Tibial nerve (tissue), 4 donors: ENCODE measurements around the gene WWC1. TPM values are rescaled to one million over a fixed set of nuclear protein-coding genes. Genes with fewer than 3 reads are reported as not detected.

Source experiments
- DNase-seq, 2 donors: peaks; one replicate each; pipeline ENCODE4 v3.0.0-alpha.2; 2019; ENCODE audit warnings: low spot score in 2 of 2
- H3K27ac ChIP-seq, 4 donors: fragments of 200-600 bp; sonication (generic) in 3 of 4; one replicate each; pipeline ENCODE4 v1.5.1; 2017 to 2019; ENCODE audit warnings: mild to moderate bottlenecking in 1 of 4
- H3K27me3 ChIP-seq, 2 donors: fragments of 200-600 bp; sonication (generic) in 1 of 2; one replicate each; pipeline versions ENCODE4 v1.5.1 to v1.6.0; 2017 to 2019
- H3K36me3 ChIP-seq, 3 donors: fragments of 200-600 bp; sonication (generic); one replicate each; pipeline ENCODE4 v1.5.1; 2018 to 2019
- H3K4me1 ChIP-seq, 4 donors: fragments of 200-600 bp; sonication (generic) in 3 of 4; one replicate each; pipeline ENCODE4 v1.5.1; 2017 to 2019
- H3K4me3 ChIP-seq, 4 donors: fragments of 200-600 bp; sonication (generic) in 3 of 4; one replicate each; pipeline ENCODE4 v1.5.1; 2017 to 2019; ENCODE audit warnings: mild to moderate bottlenecking in 1 of 4, moderate library complexity in 1 of 4
- H3K9me3 ChIP-seq, 4 donors: fragments of 200-600 bp; sonication (generic) in 3 of 4; one replicate each; pipeline ENCODE4 v1.5.1; 2017 to 2019
- EP300 ChIP-seq, 2 donors: sonication (generic); formaldehyde crosslinking; IDR thresholded peaks; one replicate each; pipeline ENCODE4 v1.6.1; 2017; ENCODE audit warnings: antibody characterized with exemption in 2 of 2, mild to moderate bottlenecking in 1 of 2
- POLR2A ChIP-seq, 2 donors: fragments of 450-650 bp; IDR thresholded peaks; one replicate each; pipeline ENCODE4 v1.6.1; 2017; ENCODE audit warnings: antibody characterized with exemption in 2 of 2, mild to moderate bottlenecking in 2 of 2, moderate library complexity in 2 of 2
- WGBS, 2 donors: methylation state at CpG; one replicate each; pipeline ENCODE4 v1.1.5; 2018; 5-methylcytosine and 5-hydroxymethylcytosine counted together
- total RNA-seq, 4 donors: library from RNA; depleted of rRNA; stranded (reverse); fragments of >200 nt; gene quantifications; one replicate each; pipeline ENCODE4 v1.1.0, GENCODE V29; 2016
- TF ChIP-seq, protein P1 (sequence below), 5 experiments: fragments of 200-600 bp in 3 of 5; fragments of 450-650 bp in 2 of 5; sonication (generic) in 3 of 5; IDR thresholded peaks; one replicate each; pipeline ENCODE4 v1.5.1; 2016 to 2019; ENCODE audit warnings: antibody characterized with exemption in 5 of 5, mild to moderate bottlenecking in 3 of 5, moderate library complexity in 2 of 5

WWC1 gene
- total RNA-seq, 4 donors from 2014 or later: 0.78 to 3.3 (median 1.00) TPM

DNA sequence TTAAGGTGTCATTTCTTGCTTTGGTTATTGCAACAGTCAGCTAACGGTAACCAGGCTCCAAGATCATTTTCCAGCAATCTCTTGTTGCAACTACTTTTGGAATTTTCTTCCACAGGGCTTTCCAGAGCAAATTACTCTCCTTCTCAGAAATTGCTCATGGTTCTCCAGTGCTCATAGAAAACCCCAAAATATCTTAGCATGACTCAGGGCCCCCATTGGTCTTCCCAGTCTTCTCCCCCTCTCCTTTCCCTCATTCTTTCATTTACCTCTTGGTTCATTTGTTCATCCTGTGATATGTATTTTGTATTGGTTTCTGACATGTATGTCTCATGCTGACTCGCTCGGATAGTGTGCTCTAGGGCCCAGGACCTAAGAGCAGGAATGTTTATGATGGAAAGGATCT is 35.6 kb downstream of the WWC1 start:
- Histone ChIP-seq H3K27ac (no peak overlapping the region), H3K27me3 (no peaks in the 10 kb centered on the region), H3K9me3 (no peaks in the 10 kb centered on the region), H3K4me3 (no peak overlapping the region), H3K4me1 (peaks cover 0 to 7% (median 0%) of the 10 kb centered on the region in 4 donors), H3K36me3 (no peaks in the 10 kb centered on the region)
- TF ChIP-seq, protein P1, sequence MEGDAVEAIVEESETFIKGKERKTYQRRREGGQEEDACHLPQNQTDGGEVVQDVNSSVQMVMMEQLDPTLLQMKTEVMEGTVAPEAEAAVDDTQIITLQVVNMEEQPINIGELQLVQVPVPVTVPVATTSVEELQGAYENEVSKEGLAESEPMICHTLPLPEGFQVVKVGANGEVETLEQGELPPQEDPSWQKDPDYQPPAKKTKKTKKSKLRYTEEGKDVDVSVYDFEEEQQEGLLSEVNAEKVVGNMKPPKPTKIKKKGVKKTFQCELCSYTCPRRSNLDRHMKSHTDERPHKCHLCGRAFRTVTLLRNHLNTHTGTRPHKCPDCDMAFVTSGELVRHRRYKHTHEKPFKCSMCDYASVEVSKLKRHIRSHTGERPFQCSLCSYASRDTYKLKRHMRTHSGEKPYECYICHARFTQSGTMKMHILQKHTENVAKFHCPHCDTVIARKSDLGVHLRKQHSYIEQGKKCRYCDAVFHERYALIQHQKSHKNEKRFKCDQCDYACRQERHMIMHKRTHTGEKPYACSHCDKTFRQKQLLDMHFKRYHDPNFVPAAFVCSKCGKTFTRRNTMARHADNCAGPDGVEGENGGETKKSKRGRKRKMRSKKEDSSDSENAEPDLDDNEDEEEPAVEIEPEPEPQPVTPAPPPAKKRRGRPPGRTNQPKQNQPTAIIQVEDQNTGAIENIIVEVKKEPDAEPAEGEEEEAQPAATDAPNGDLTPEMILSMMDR (IDR thresholded peaks at IDR 0.05): no peak
- no peak for TF ChIP-seq EP300 (IDR thresholded peaks at IDR 0.05)
- TF ChIP-seq POLR2A (IDR thresholded peaks at IDR 0.05): no peak
- no peak for DNase-seq
- WGBS, 2 donors: 94 to 97% methylated on average over 3 of the region's 3 CpGs

DNA sequence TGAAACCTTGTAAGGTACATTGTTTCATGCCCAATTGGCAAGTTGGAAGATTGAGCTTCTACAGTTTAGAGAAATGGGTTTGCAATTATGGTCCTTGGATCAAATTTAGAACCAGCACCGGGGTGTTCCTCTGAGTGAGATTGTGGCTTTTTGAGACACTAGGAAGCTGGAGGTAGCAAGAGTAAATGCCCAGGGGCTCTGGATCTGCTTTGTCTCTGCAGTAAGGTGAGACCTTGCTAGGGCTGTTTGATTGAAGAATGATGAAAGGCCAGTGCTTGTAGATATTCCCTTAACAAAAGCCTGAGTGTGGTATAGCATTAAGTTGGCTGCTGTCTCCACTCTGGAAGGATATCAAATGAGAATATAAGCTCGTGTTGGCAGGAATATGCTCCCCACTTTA is 36.0 kb downstream of the WWC1 start:
- H3K27me3 ChIP-seq: no peaks in the 10 kb centered on the region
- no peak for DNase-seq
- H3K36me3 ChIP-seq: no peaks in the 10 kb centered on the region
- WGBS, 2 donors: 68 to 79% methylated on average over 2 of the region's 2 CpGs
- TF ChIP-seq, protein P1 (IDR thresholded peaks at IDR 0.05): no peak
- no peak for TF ChIP-seq POLR2A (IDR thresholded peaks at IDR 0.05)
- H3K27ac ChIP-seq: no peak overlapping the region
- peaks cover 0 to 7% (median 0%) of the 10 kb centered on the region in 4 donors for H3K4me1 ChIP-seq
- no peaks in the 10 kb centered on the region for H3K9me3 ChIP-seq
- H3K4me3 ChIP-seq: no peak overlapping the region

DNA sequence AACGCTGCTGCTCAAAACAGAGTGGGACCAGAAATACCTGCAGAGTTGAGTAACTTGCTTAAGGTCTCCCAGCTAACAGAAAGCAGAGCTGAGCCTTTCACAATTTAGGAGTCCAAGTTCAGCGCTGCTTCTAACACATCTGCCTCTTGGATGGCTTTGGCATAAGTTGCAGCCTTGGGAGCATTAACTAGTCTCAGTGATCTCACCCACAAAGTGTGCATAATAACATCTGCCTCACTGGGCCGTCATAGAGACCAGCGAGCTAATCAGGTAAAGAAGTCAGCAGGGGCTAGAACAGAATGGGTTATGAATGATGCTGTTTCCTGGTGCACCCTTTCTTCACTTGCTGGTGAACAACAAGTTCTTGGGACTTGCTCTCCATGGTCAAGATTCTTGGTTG is 36.5 kb downstream of the WWC1 start:
- no peaks in the 10 kb centered on the region for H3K27me3 ChIP-seq
- H3K4me3 ChIP-seq: no peak overlapping the region
- no peaks in the 10 kb centered on the region for H3K36me3 ChIP-seq
- H3K9me3 ChIP-seq: no peaks in the 10 kb centered on the region
- DNase-seq: no peak
- no peak overlapping the region for H3K27ac ChIP-seq
- peaks cover 0 to 7% (median 0%) of the 10 kb centered on the region in 4 donors for H3K4me1 ChIP-seq
- WGBS, 2 donors: 53 to 68% methylated on average over 4 of the region's 4 CpGs
- TF ChIP-seq EP300 (IDR thresholded peaks at IDR 0.05) (no peak), POLR2A (IDR thresholded peaks at IDR 0.05) (no peak)
- TF ChIP-seq, protein P1 (IDR thresholded peaks at IDR 0.05): no peak

- Histone ChIP-seq H3K27me3 (no peaks in the 10 kb centered on the region), H3K4me3 (no peak overlapping the region), H3K36me3 (no peaks in the 10 kb centered on the region), H3K4me1 (peaks cover 0 to 7% (median 0%) of the 10 kb centered on the region in 4 donors), H3K27ac (no peak overlapping the region), H3K9me3 (no peaks in the 10 kb centered on the region)
- TF ChIP-seq, protein P1 (IDR thresholded peaks at IDR 0.05): no peak
- no peak for TF ChIP-seq POLR2A (IDR thresholded peaks at IDR 0.05)
- TF ChIP-seq EP300 (IDR thresholded peaks at IDR 0.05): no peak
- 32 to 43% methylated on average over 6 of the region's 6 CpGs for WGBS, 2 donors
- DNase-seq: no peak
Observed at GRCh38 chr5:168328814-168329213, 37.4 kb downstream of the WWC1 start.

GRCh38 chr5:168329302-168329701 is 37.9 kb downstream of the WWC1 start:
- H3K27me3 ChIP-seq: no peaks in the 10 kb centered on the region
- H3K4me3 ChIP-seq: no peak overlapping the region
- DNase-seq: no peak
- H3K4me1 ChIP-seq: peaks cover 0 to 7% (median 0%) of the 10 kb centered on the region in 4 donors
- no peak overlapping the region for H3K27ac ChIP-seq
- TF ChIP-seq, protein P1 (IDR thresholded peaks at IDR 0.05): no peak
- no peak for TF ChIP-seq POLR2A (IDR thresholded peaks at IDR 0.05)
- TF ChIP-seq EP300 (IDR thresholded peaks at IDR 0.05): no peak
- 13 to 18% methylated on average over 4 of the region's 4 CpGs for WGBS, 2 donors
- no peaks in the 10 kb centered on the region for H3K9me3 ChIP-seq
- H3K36me3 ChIP-seq: no peaks in the 10 kb centered on the region
